Upper lobe of left lung (tissue), 6 donors: Measurements from ENCODE around the gene FBXL7. TPM values are rescaled to one million over a fixed set of nuclear protein-coding genes. Genes with fewer than 3 reads are reported as not detected.
A peak's percentile ranks its signal among the peaks of the same experiment; 100 is the strongest.

Experiments used
- ATAC-seq, 2 donors: fragments of 200-7000 bp; cut with Tn5 transposase; one replicate each; pipeline ENCODE4 v1.9.1; 2022; ENCODE audit warnings: mild to moderate bottlenecking in 2 of 2, moderate library complexity in 2 of 2; ENCODE audit not compliant: low FRiP score in 2 of 2
- DNase-seq, 2 donors: peaks; one replicate each; pipeline ENCODE4 v3.0.0-alpha.2; 2019 to 2020
- H3K27ac ChIP-seq, 4 donors: fragments of 200-600 bp; sonication (generic); one replicate each; pipeline ENCODE4 v1.5.1; 2016 to 2019
- H3K27me3 ChIP-seq, 4 donors: fragments of 200-600 bp; sonication (generic); one replicate each; pipeline ENCODE4 v1.5.1; 2017 to 2019
- H3K36me3 ChIP-seq, 4 donors: fragments of 200-600 bp; sonication (generic); one replicate each; pipeline ENCODE4 v1.5.1; 2016 to 2019
- H3K4me1 ChIP-seq, 4 donors: fragments of 200-600 bp; sonication (generic); one replicate each; pipeline ENCODE4 v1.5.1; 2018 to 2019
- H3K4me3 ChIP-seq, 4 donors: fragments of 200-600 bp; sonication (generic); one replicate each; pipeline ENCODE4 v1.5.1; 2017 to 2019; ENCODE audit warnings: mild to moderate bottlenecking in 2 of 4, moderate library complexity in 1 of 4
- H3K9me3 ChIP-seq, 4 donors: fragments of 200-600 bp; sonication (generic); one replicate each; pipeline ENCODE4 v1.5.1; 2018 to 2019
- EP300 ChIP-seq, 4 donors: sonication (generic); formaldehyde crosslinking; IDR thresholded peaks; one replicate each; pipeline ENCODE4 v1.5.1; 2017; ENCODE audit warnings: antibody characterized with exemption in 4 of 4, control low read depth in 2 of 4
- POLR2A ChIP-seq, 4 donors: fragments of 450-650 bp; IDR thresholded peaks; one replicate each; pipeline ENCODE4 v1.5.1; 2016 to 2017; ENCODE audit warnings: antibody characterized with exemption in 4 of 4, mild to moderate bottlenecking in 2 of 4
- POLR2AphosphoS5 ChIP-seq, 2 donors: sonication (generic); formaldehyde crosslinking; IDR thresholded peaks; one replicate each; pipeline ENCODE4 v1.5.1; 2017; ENCODE audit warnings: antibody characterized with exemption in 2 of 2
- WGBS, 2 donors: methylation state at CpG; one replicate each; pipeline ENCODE4 v1.1.5; 2017 to 2018; 5-methylcytosine and 5-hydroxymethylcytosine counted together
- total RNA-seq, 6 donors: library from RNA; depleted of rRNA in 4 of 6; stranded (reverse); fragments of >200 nt in 4 of 6; gene quantifications; one replicate each; pipeline versions ENCODE4 v1.1.0 to v1.2.1, GENCODE V29; 2016 to 2021
- TF ChIP-seq, protein P1 (sequence below), 6 experiments: fragments of 450-650 bp in 4 of 6; fragments of 200-600 bp in 2 of 6; sonication (generic) in 2 of 6; IDR thresholded peaks; one replicate each; pipeline ENCODE4 v1.5.1; 2016 to 2019; ENCODE audit warnings: antibody characterized with exemption in 6 of 6
- donor health status: DM: no; HTN: no; CAD: no; lungs with moderate emphysema.
- donor health status: DM: no; HTN: yes; CAD: no; lungs with severe emphysema.

FBXL7 gene
- total RNA-seq, 6 donors from 2014 or later, result 4.9 to 13.6 (median 6.9) TPM

GRCh38 chr5:15938961-15939360 lies 439.0 kb downstream of the FBXL7 start:
- 80 to 100% methylated on average over 1 of the region's 1 CpG for WGBS, 2 donors
- H3K36me3 ChIP-seq, result peaks cover 0 to 18% (median 7%) of the 10 kb centered on the region in 4 donors
- ATAC-seq (no peak), DNase-seq (no peak)
- no peak overlapping the region for H3K27ac ChIP-seq
- H3K27me3 ChIP-seq, result no peaks in the 10 kb centered on the region
- TF ChIP-seq, protein P1, sequence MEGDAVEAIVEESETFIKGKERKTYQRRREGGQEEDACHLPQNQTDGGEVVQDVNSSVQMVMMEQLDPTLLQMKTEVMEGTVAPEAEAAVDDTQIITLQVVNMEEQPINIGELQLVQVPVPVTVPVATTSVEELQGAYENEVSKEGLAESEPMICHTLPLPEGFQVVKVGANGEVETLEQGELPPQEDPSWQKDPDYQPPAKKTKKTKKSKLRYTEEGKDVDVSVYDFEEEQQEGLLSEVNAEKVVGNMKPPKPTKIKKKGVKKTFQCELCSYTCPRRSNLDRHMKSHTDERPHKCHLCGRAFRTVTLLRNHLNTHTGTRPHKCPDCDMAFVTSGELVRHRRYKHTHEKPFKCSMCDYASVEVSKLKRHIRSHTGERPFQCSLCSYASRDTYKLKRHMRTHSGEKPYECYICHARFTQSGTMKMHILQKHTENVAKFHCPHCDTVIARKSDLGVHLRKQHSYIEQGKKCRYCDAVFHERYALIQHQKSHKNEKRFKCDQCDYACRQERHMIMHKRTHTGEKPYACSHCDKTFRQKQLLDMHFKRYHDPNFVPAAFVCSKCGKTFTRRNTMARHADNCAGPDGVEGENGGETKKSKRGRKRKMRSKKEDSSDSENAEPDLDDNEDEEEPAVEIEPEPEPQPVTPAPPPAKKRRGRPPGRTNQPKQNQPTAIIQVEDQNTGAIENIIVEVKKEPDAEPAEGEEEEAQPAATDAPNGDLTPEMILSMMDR (IDR thresholded peaks at IDR 0.05), result no peak
- TF ChIP-seq POLR2AphosphoS5 (IDR thresholded peaks at IDR 0.05) (no peak), EP300 (IDR thresholded peaks at IDR 0.05) (no peak), POLR2A (IDR thresholded peaks at IDR 0.05) (no peak)
- no peak overlapping the region for H3K4me3 ChIP-seq
- peaks cover 0 to 9% (median 0%) of the 10 kb centered on the region in 4 donors for H3K9me3 ChIP-seq
- H3K4me1 ChIP-seq, result no peaks in the 10 kb centered on the region

DNA sequence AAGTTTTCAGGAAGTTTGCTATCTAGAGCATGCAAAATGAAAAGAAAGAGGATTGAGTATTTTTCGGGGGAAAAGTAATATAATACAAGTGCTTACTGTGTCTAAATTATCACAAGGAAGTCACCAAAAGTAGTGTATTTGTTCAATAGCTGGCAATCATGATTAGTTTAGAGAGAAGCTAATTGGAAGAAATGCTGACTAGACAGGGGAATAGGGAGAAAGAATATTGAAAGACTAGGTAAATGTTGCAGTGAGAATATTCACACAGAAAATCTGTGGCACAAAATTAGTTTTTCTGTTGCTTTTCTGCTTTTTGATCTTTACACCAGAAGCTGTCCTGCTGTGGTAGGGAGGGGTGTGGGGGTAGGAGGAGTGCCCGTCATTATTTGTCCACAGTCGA lies 440.9 kb downstream of the FBXL7 start:
- TF ChIP-seq, protein P1 (IDR thresholded peaks at IDR 0.05), result no peak
- TF ChIP-seq EP300 (IDR thresholded peaks at IDR 0.05) (no peak), POLR2AphosphoS5 (IDR thresholded peaks at IDR 0.05) (no peak), POLR2A (IDR thresholded peaks at IDR 0.05) (no peak)
- peaks cover 0 to 18% (median 7%) of the 10 kb centered on the region in 4 donors for H3K36me3 ChIP-seq
- no peak overlapping the region for H3K27ac ChIP-seq
- no peaks in the 10 kb centered on the region for H3K27me3 ChIP-seq
- no peak overlapping the region for H3K4me3 ChIP-seq
- WGBS, 2 donors, result 94 to 95% methylated on average over 3 of the region's 3 CpGs
- H3K4me1 ChIP-seq, result no peaks in the 10 kb centered on the region
- ATAC-seq (no peak), DNase-seq (no peak)
- peaks cover 0 to 9% (median 0%) of the 10 kb centered on the region in 4 donors for H3K9me3 ChIP-seq

- Histone ChIP-seq H3K27me3 (no peaks in the 10 kb centered on the region), H3K4me3 (no peak overlapping the region), H3K9me3 (no peaks in the 10 kb centered on the region), H3K36me3 (no peaks in the 10 kb centered on the region), H3K27ac (no peak overlapping the region), H3K4me1 (no peaks in the 10 kb centered on the region)
- no peak for TF ChIP-seq EP300 (IDR thresholded peaks at IDR 0.05)
- no peak for ATAC-seq
- DNase-seq, result no peak
- WGBS, 2 donors, result 39 to 48% methylated on average over 2 of the region's 2 CpGs
Observed at GRCh38 chr5:15943487-15943886, 443.5 kb downstream of the FBXL7 start.

- Histone ChIP-seq H3K36me3 (no peaks in the 10 kb centered on the region), H3K9me3 (no peaks in the 10 kb centered on the region), H3K4me3 (no peak overlapping the region), H3K27ac (no peak overlapping the region), H3K4me1 (no peaks in the 10 kb centered on the region), H3K27me3 (no peaks in the 10 kb centered on the region)
- 96 to 97% methylated on average over 3 of the region's 3 CpGs for WGBS, 2 donors
- DNase-seq (no peak), ATAC-seq (no peak)
- no peak for TF ChIP-seq EP300 (IDR thresholded peaks at IDR 0.05)
- TF ChIP-seq POLR2AphosphoS5 (IDR thresholded peaks at IDR 0.05), result no peak
- TF ChIP-seq POLR2A (IDR thresholded peaks at IDR 0.05), result no peak
Observed at GRCh38 chr5:15946026-15946425, 446.0 kb downstream of the FBXL7 start.

GRCh38 chr5:15948190-15948589 lies 448.2 kb downstream of the FBXL7 start:
- H3K36me3 ChIP-seq, result no peaks in the 10 kb centered on the region
- no peak overlapping the region for H3K27ac ChIP-seq
- no peak for DNase-seq
- H3K27me3 ChIP-seq, result no peaks in the 10 kb centered on the region
- TF ChIP-seq EP300 (IDR thresholded peaks at IDR 0.05) (no peak), POLR2A (IDR thresholded peaks at IDR 0.05) (no peak), POLR2AphosphoS5 (IDR thresholded peaks at IDR 0.05) (no peak)
- TF ChIP-seq, protein P1 (IDR thresholded peaks at IDR 0.05), result peak in 2 of 6 experiments; percentile 9 to 11
- no peaks in the 10 kb centered on the region for H3K4me1 ChIP-seq
- H3K4me3 ChIP-seq, result no peak overlapping the region
- 63 to 71% methylated on average over 3 of the region's 3 CpGs for WGBS, 2 donors
- ATAC-seq, result no peak
- no peaks in the 10 kb centered on the region for H3K9me3 ChIP-seq

DNA sequence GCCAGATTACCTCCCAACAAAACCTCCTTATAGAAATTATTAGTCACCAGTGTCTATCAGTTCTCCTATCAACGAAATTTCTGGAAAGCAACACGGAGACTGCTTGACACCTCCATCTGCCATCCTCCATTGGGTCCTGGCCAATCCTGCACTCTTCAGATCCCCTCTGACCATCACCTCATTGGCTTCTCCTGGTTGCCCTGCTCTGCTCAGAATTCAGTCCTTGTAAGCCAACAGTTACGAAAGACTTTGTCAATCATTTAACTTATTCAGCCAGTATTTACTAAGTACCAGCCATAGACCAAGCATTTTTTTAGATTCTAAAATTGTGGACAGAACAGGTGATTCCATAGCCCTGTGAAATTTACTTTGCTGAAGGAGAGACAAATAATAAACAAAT lies 451.1 kb downstream of the FBXL7 start:
- Histone ChIP-seq H3K9me3 (no peaks in the 10 kb centered on the region), H3K27me3 (no peaks in the 10 kb centered on the region), H3K27ac (no peak overlapping the region), H3K36me3 (no peaks in the 10 kb centered on the region), H3K4me3 (no peak overlapping the region), H3K4me1 (no peaks in the 10 kb centered on the region)
- no peak for DNase-seq
- no peak for TF ChIP-seq POLR2AphosphoS5 (IDR thresholded peaks at IDR 0.05)
- TF ChIP-seq POLR2A (IDR thresholded peaks at IDR 0.05), result no peak
- no peak for TF ChIP-seq EP300 (IDR thresholded peaks at IDR 0.05)
- TF ChIP-seq, protein P1 (IDR thresholded peaks at IDR 0.05), result no peak
- ATAC-seq, result no peak
- WGBS, 2 donors, result 91 to 97% methylated on average over 3 of the region's 3 CpGs
